HEK293 (cell line): ENCODE results near the gene TOR4A.

Experiments used
- BCL11A ChIP-seq: fragments of 450-650 bp; formaldehyde crosslinking; IDR thresholded peaks from 2 replicates; pipeline ENCODE4 v1.5.1; 2016; ENCODE audit warnings: low read depth, missing biosample characterization, missing genetic modification characterization
- BCL6B ChIP-seq: fragments of 450-650 bp; formaldehyde crosslinking; IDR thresholded peaks from 2 replicates; pipeline ENCODE4 v1.5.1; 2017; ENCODE audit warnings: missing biosample characterization, missing genetic modification characterization
- GLIS1 ChIP-seq: fragments of 450-650 bp; formaldehyde crosslinking; IDR thresholded peaks from 2 replicates; pipeline ENCODE4 v1.5.1; 2016; ENCODE audit warnings: missing biosample characterization, missing genetic modification characterization
- GLIS2 ChIP-seq: fragments of 450-650 bp; formaldehyde crosslinking; IDR thresholded peaks from 2 replicates; pipeline ENCODE4 v1.5.1; 2016; ENCODE audit warnings: missing biosample characterization, missing genetic modification characterization
- KLF1 ChIP-seq: fragments of 450-650 bp; formaldehyde crosslinking; IDR thresholded peaks from 2 replicates; pipeline ENCODE4 v1.5.1; 2016; ENCODE audit warnings: missing biosample characterization, missing genetic modification characterization
- KLF8 ChIP-seq: fragments of 450-650 bp; formaldehyde crosslinking; IDR thresholded peaks from 2 replicates; pipeline ENCODE4 v1.5.1; 2016; ENCODE audit warnings: missing biosample characterization, missing genetic modification characterization
- MEIS1 ChIP-seq: sonication (generic); formaldehyde crosslinking; IDR thresholded peaks from 2 replicates; pipeline ENCODE4 v1.8.1; 2022; ENCODE audit warnings: missing genetic modification reagents, mild to moderate bottlenecking, borderline replicate concordance
- PBX3 ChIP-seq: sonication (generic); formaldehyde crosslinking; IDR thresholded peaks from 2 replicates; pipeline ENCODE4 v1.8.1; 2022; ENCODE audit warnings: mild to moderate bottlenecking, moderate library complexity, missing genetic modification reagents
- SALL2 ChIP-seq: fragments of 450-650 bp; formaldehyde crosslinking; IDR thresholded peaks from 2 replicates; pipeline ENCODE4 v1.5.0; 2017; ENCODE audit warnings: missing biosample characterization, mild to moderate bottlenecking, missing genetic modification characterization, borderline replicate concordance
- TSHZ1 ChIP-seq: fragments of 450-650 bp; formaldehyde crosslinking; IDR thresholded peaks from 2 replicates; pipeline ENCODE4 v1.5.1; 2016; ENCODE audit warnings: missing biosample characterization, missing genetic modification characterization, borderline replicate concordance
- ZIC2 ChIP-seq: fragments of 450-650 bp; formaldehyde crosslinking; IDR thresholded peaks from 2 replicates; pipeline ENCODE4 v1.5.1; 2016; ENCODE audit warnings: missing biosample characterization, missing genetic modification characterization
- ZNF132 ChIP-seq: fragments of 450-650 bp; formaldehyde crosslinking; IDR thresholded peaks from 2 replicates; pipeline ENCODE4 v1.5.1; 2017; ENCODE audit warnings: missing biosample characterization, missing genetic modification characterization, borderline replicate concordance
- ZNF140 ChIP-seq: fragments of 450-650 bp; formaldehyde crosslinking; IDR thresholded peaks from 2 replicates; pipeline ENCODE4 v1.5.1; 2016; ENCODE audit warnings: missing biosample characterization, missing genetic modification characterization
- ZNF16 ChIP-seq: fragments of 450-650 bp; formaldehyde crosslinking; IDR thresholded peaks from 2 replicates; pipeline ENCODE4 v1.5.1; 2016; ENCODE audit warnings: low read depth, missing biosample characterization, missing genetic modification characterization
- ZNF404 ChIP-seq: fragments of 450-650 bp; formaldehyde crosslinking; IDR thresholded peaks from 2 replicates; pipeline ENCODE4 v1.5.1; 2017; ENCODE audit warnings: missing biosample characterization, missing genetic modification characterization
- ZNF423 ChIP-seq: fragments of 450-650 bp; formaldehyde crosslinking; IDR thresholded peaks from 2 replicates; pipeline ENCODE4 v1.5.1; 2016; ENCODE audit warnings: missing biosample characterization, missing genetic modification characterization
- ZNF48 ChIP-seq: fragments of 450-650 bp; formaldehyde crosslinking; IDR thresholded peaks from 2 replicates; pipeline ENCODE4 v1.5.1; 2016; ENCODE audit warnings: missing biosample characterization, missing genetic modification characterization
- ZNF529 ChIP-seq: fragments of 450-650 bp; formaldehyde crosslinking; IDR thresholded peaks from 2 replicates; pipeline ENCODE4 v1.5.1; 2017; ENCODE audit warnings: missing genetic modification characterization, missing biosample characterization; ENCODE audit not compliant: insufficient replicate concordance
- ZNF549 ChIP-seq: fragments of 450-650 bp; IDR thresholded peaks from 2 replicates; pipeline ENCODE4 v1.5.1; 2018; ENCODE audit warnings: missing biosample characterization, missing genetic modification characterization, mild to moderate bottlenecking, inconsistent platforms, moderate library complexity
- ZNF585B ChIP-seq: fragments of 450-650 bp; formaldehyde crosslinking; IDR thresholded peaks from 2 replicates; pipeline ENCODE4 v1.5.1; 2016; ENCODE audit warnings: missing biosample characterization, missing genetic modification characterization
- ZNF600 ChIP-seq: fragments of 450-650 bp; formaldehyde crosslinking; IDR thresholded peaks from 2 replicates; pipeline ENCODE4 v1.5.1; 2016; ENCODE audit warnings: missing biosample characterization, missing genetic modification characterization
- ZNF623 ChIP-seq: fragments of 450-650 bp; formaldehyde crosslinking; IDR thresholded peaks from 2 replicates; pipeline ENCODE4 v1.5.1; 2016; ENCODE audit warnings: missing biosample characterization, missing genetic modification characterization
- ZNF624 ChIP-seq: fragments of 450-650 bp; formaldehyde crosslinking; IDR thresholded peaks from 2 replicates; pipeline ENCODE4 v1.5.1; 2017; ENCODE audit warnings: missing biosample characterization, missing genetic modification characterization
- ZNF707 ChIP-seq: fragments of 450-650 bp; formaldehyde crosslinking; IDR thresholded peaks from 2 replicates; pipeline ENCODE4 v1.5.1; 2016; ENCODE audit warnings: missing biosample characterization, missing genetic modification characterization
- ZNF830 ChIP-seq: fragments of 450-650 bp; IDR thresholded peaks from 2 replicates; pipeline ENCODE4 v1.5.0; 2018; ENCODE audit warnings: missing biosample characterization, missing genetic modification characterization, low read depth, mild to moderate bottlenecking, moderate library complexity
- ZSCAN23 ChIP-seq: fragments of 450-650 bp; formaldehyde crosslinking; IDR thresholded peaks from 2 replicates; pipeline ENCODE4 v1.5.1; 2016; ENCODE audit warnings: missing biosample characterization, missing genetic modification characterization
- TF ChIP-seq, protein P1 (sequence below): fragments of 450-650 bp; formaldehyde crosslinking; IDR thresholded peaks from 2 replicates; pipeline ENCODE4 v1.5.1; 2017; ENCODE audit warnings: missing biosample characterization, mild to moderate bottlenecking, missing genetic modification characterization, moderate library complexity
- TF ChIP-seq, protein P2 (sequence below): fragments of 450-650 bp; formaldehyde crosslinking; IDR thresholded peaks from 2 replicates; pipeline ENCODE4 v1.5.1; 2016; ENCODE audit warnings: missing biosample characterization, missing genetic modification characterization
- TF ChIP-seq, protein P3 (sequence below): fragments of 450-650 bp; formaldehyde crosslinking; IDR thresholded peaks from 2 replicates; pipeline ENCODE4 v1.5.1; 2016; ENCODE audit warnings: missing biosample characterization, missing genetic modification characterization, low read depth
- TF ChIP-seq, protein P4 (sequence below): fragments of 450-650 bp; formaldehyde crosslinking; IDR thresholded peaks from 2 replicates; pipeline ENCODE4; 2016; ENCODE audit warnings: missing biosample characterization, missing genetic modification characterization

Gene TOR4A

GRCh38 chr9:137299203-137299565 is 21.7 kb downstream of the TOR4A start (continued):
- TF ChIP-seq, protein P1, sequence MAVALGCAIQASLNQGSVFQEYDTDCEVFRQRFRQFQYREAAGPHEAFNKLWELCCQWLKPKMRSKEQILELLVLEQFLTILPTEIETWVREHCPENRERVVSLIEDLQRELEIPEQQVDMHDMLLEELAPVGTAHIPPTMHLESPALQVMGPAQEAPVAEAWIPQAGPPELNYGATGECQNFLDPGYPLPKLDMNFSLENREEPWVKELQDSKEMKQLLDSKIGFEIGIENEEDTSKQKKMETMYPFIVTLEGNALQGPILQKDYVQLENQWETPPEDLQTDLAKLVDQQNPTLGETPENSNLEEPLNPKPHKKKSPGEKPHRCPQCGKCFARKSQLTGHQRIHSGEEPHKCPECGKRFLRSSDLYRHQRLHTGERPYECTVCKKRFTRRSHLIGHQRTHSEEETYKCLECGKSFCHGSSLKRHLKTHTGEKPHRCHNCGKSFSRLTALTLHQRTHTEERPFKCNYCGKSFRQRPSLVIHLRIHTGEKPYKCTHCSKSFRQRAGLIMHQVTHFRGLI (tag by site-specific recombination): peak; percentile 97
- no peak for TF ChIP-seq ZNF624 (tag by site-specific recombination)
- TF ChIP-seq, protein P2, sequence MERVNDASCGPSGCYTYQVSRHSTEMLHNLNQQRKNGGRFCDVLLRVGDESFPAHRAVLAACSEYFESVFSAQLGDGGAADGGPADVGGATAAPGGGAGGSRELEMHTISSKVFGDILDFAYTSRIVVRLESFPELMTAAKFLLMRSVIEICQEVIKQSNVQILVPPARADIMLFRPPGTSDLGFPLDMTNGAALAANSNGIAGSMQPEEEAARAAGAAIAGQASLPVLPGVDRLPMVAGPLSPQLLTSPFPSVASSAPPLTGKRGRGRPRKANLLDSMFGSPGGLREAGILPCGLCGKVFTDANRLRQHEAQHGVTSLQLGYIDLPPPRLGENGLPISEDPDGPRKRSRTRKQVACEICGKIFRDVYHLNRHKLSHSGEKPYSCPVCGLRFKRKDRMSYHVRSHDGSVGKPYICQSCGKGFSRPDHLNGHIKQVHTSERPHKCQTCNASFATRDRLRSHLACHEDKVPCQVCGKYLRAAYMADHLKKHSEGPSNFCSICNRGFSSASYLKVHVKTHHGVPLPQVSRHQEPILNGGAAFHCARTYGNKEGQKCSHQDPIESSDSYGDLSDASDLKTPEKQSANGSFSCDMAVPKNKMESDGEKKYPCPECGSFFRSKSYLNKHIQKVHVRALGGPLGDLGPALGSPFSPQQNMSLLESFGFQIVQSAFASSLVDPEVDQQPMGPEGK (tag by site-specific recombination): 0 out of 2 replicates have a peak, but pooled peaks have one; percentile 34
- no peak for TF ChIP-seq ZNF132 (tag by site-specific recombination)
- TF ChIP-seq TSHZ1 (tag by site-specific recombination): no peak
- 0 out of 2 replicates have a peak, but pooled peaks have one; percentile 36 for TF ChIP-seq ZNF600 (tag by site-specific recombination)
- no peak for TF ChIP-seq ZNF830 (tag by site-specific recombination)
- TF ChIP-seq ZNF404 (tag by site-specific recombination): no peak
- TF ChIP-seq GLIS1: peak; percentile 99
- no peak for TF ChIP-seq ZNF549 (tag by site-specific recombination)
- no peak for TF ChIP-seq BCL11A (tag by site-specific recombination)
- TF ChIP-seq ZNF48 (tag by site-specific recombination): no peak
- no peak for TF ChIP-seq KLF1
- TF ChIP-seq ZNF529: no peak
- no peak for TF ChIP-seq ZNF140 (tag by site-specific recombination)
- TF ChIP-seq ZNF623 (tag by site-specific recombination): no peak
- TF ChIP-seq ZSCAN23 (tag by site-specific recombination): no peak
- no peak for TF ChIP-seq ZNF16
- no peak for TF ChIP-seq ZNF585B (tag by site-specific recombination)
- TF ChIP-seq, protein P3, sequence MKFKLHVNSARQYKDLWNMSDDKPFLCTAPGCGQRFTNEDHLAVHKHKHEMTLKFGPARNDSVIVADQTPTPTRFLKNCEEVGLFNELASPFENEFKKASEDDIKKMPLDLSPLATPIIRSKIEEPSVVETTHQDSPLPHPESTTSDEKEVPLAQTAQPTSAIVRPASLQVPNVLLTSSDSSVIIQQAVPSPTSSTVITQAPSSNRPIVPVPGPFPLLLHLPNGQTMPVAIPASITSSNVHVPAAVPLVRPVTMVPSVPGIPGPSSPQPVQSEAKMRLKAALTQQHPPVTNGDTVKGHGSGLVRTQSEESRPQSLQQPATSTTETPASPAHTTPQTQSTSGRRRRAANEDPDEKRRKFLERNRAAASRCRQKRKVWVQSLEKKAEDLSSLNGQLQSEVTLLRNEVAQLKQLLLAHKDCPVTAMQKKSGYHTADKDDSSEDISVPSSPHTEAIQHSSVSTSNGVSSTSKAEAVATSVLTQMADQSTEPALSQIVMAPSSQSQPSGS: no peak
- TF ChIP-seq ZIC2: peak; percentile 70
- TF ChIP-seq, protein P4, sequence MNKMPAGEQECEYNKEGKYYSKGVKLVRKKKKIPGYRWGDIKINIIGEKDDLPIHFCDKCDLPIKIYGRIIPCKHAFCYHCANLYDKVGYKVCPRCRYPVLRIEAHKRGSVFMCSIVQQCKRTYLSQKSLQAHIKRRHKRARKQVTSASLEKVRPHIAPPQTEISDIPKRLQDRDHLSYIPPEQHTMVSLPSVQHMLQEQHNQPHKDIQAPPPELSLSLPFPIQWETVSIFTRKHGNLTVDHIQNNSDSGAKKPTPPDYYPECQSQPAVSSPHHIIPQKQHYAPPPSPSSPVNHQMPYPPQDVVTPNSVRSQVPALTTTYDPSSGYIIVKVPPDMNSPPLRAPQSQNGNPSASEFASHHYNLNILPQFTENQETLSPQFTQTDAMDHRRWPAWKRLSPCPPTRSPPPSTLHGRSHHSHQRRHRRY (tag by site-specific recombination): no peak
- TF ChIP-seq GLIS2 (tag by site-specific recombination): peak; percentile 72
- TF ChIP-seq PBX3 (CRISPR knock-in tag): no peak
- no peak for TF ChIP-seq ZNF707 (tag by site-specific recombination)
- no peak for TF ChIP-seq KLF8 (tag by site-specific recombination)
- TF ChIP-seq ZNF423 (tag by site-specific recombination): peak; percentile 29; the same call in 1 of the 2 replicates
- no peak for TF ChIP-seq BCL6B (tag by site-specific recombination)
- no peak for TF ChIP-seq MEIS1 (CRISPR knock-in tag)
- TF ChIP-seq SALL2 (tag by site-specific recombination): no peak
